Urinary bladder (tissue), 4 donors: ENCODE data around the gene MMP15. TPM values are rescaled to one million over a fixed set of nuclear protein-coding genes. Genes with fewer than 3 reads are reported as not detected.

Source experiments
- DNase-seq: peaks from one replicate; pipeline ENCODE4 v3.0.0-alpha.2; 2015; ENCODE audit errors: extremely low spot score
- H3K27ac ChIP-seq: one replicate; pipeline ENCODE4 v1.5.1; 2013; ENCODE audit warnings: low read depth, mild to moderate bottlenecking, moderate library complexity
- H3K36me3 ChIP-seq: one replicate; pipeline ENCODE4 v1.6.1; 2013; ENCODE audit warnings: mild to moderate bottlenecking, moderate library complexity; ENCODE audit not compliant: insufficient read depth
- H3K4me1 ChIP-seq: one replicate; pipeline ENCODE4 v1.6.1; 2013; ENCODE audit warnings: mild to moderate bottlenecking, moderate library complexity; ENCODE audit not compliant: insufficient read depth
- H3K4me3 ChIP-seq: one replicate; pipeline ENCODE4 v1.5.1; 2013; ENCODE audit warnings: low read depth, low read length
- WGBS: extraction: QIAGEN DNeasy Blood & Tissue Kit; methylation state at CpG from one replicate; pipeline ENCODE4 v1.1.7; 2013; 5-methylcytosine and 5-hydroxymethylcytosine counted together
- polyA plus RNA-seq: library from polyadenylated mRNA; stranded (reverse); fragments of 200-250 nt; gene quantifications from one replicate; pipeline ENCODE4 v1.2.3, GENCODE V29; 2013
- total RNA-seq: library from RNA; depleted of rRNA; stranded (reverse); fragments of >200 nt; gene quantifications from one replicate; pipeline ENCODE4 v1.2.3, GENCODE V29; 2014
- donor health status: healthy with polysubstance abuse.
- donor health status: healthy.

The MMP15 gene
- total and polyA plus RNA-seq, 2 donors: 10.6 to 11.1 TPM

DNA sequence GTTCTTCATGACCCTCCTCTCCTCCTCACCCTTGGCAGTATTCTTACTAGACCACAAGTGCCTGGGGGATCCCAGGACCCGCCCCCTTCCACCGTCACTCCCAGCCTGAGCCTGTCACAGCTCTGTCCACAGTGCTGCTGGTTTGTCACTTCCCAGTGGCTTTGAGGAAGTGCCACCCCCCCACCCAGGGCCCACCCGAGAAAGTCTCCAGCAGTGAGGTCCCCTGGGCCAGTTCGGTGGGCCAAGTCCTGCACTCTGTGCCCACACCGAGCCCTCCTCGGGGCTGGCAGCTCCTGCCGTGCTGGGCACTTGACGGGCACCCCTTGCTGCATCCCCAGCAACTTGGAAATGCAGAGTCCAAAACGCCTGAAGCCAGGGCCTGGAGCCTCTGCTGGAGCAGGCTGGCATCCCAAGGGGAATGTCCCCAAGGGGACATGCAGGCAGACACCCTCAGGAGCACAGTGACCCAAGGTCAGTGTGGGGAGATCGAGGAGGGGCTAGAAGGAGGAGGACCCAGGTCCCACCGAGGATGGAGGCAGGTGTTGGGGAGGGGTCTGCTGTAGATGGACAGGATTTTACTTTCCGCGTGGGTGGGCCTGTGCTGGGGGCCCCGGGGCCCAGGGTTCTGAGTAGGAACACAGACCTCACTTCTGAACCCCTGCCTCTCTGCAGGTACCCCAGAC, 15.5 kb downstream of the MMP15 start:
- no peak for DNase-seq
- WGBS: 89% methylated on average over 14 of the region's 14 CpGs
- Histone ChIP-seq H3K27ac (no peak overlapping the region), H3K36me3 (no peaks in the 10 kb centered on the region), H3K4me3 (no peak overlapping the region), H3K4me1 (no peaks in the 10 kb centered on the region)

DNA sequence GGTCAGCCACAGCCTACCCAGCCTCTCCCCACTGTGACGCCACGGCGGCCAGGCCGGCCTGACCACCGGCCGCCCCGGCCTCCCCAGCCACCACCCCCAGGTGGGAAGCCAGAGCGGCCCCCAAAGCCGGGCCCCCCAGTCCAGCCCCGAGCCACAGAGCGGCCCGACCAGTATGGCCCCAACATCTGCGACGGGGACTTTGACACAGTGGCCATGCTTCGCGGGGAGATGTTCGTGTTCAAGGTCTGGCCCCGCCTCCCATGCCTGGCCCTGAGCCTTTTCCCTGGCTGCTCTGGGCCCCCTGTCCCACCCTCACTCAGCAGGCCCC, 16.0 kb downstream of the MMP15 start:
- whole genome bisulfite sequencing: 90% methylated on average over 18 of the region's 18 CpGs
- H3K4me1 ChIP-seq: no peaks in the 10 kb centered on the region
- no peaks in the 10 kb centered on the region for H3K36me3 ChIP-seq
- no peak overlapping the region for H3K4me3 ChIP-seq
- H3K27ac ChIP-seq: no peak overlapping the region
- no peak for DNase-seq

DNA sequence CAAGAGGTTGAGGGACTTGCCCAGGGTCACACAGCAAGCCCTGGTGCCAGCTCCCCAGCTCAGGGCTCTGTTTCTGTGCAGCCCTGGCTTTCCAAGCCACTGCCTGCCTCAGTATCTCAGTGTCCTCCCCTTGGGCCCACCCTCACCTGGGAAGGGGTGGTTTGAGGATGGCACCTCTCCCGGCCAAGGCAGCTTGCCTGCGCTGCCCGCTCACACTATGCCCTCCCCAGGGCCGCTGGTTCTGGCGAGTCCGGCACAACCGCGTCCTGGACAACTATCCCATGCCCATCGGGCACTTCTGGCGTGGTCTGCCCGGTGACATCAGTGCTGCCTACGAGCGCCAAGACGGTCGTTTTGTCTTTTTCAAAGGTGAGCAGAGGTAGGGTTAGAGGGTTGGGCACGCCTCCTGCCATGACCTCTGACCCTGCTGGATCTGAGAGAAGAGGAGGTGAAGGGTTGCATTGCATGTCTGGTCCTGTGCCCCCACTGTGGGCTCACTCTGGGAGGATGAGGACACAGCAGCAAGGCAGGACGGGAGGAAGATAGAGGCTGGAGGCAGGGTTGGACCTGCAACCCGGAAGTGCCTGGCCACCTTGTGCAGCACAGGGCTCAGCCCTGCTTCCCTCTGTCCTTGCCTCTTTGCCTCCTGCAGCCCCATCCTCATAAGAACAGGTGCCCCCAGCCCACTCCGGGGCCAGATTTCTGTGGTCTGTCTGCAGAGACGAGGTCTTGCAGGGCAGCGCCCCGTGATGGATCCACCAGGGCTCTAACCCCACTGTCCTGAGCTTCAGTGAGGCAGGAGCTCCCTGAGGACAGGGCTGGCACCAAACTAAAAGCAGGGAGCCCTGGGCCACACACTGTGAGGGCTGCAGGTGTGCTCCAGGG, 16.7 kb downstream of the MMP15 start:
- 94% methylated on average over 22 of the region's 22 CpGs for WGBS
- no peak for DNase-seq
- H3K36me3 ChIP-seq: no peaks in the 10 kb centered on the region
- H3K4me1 ChIP-seq: no peaks in the 10 kb centered on the region
- H3K27ac ChIP-seq: no peak overlapping the region
- H3K4me3 ChIP-seq: no peak overlapping the region

GRCh38 chr16:58042886-58043515, 17.4 kb downstream of the MMP15 start:
- no peak overlapping the region for H3K4me3 ChIP-seq
- WGBS: 96% methylated on average over 16 of the region's 16 CpGs
- H3K36me3 ChIP-seq: no peaks in the 10 kb centered on the region
- no peaks in the 10 kb centered on the region for H3K4me1 ChIP-seq
- no peak for DNase-seq
- no peak overlapping the region for H3K27ac ChIP-seq

DNA sequence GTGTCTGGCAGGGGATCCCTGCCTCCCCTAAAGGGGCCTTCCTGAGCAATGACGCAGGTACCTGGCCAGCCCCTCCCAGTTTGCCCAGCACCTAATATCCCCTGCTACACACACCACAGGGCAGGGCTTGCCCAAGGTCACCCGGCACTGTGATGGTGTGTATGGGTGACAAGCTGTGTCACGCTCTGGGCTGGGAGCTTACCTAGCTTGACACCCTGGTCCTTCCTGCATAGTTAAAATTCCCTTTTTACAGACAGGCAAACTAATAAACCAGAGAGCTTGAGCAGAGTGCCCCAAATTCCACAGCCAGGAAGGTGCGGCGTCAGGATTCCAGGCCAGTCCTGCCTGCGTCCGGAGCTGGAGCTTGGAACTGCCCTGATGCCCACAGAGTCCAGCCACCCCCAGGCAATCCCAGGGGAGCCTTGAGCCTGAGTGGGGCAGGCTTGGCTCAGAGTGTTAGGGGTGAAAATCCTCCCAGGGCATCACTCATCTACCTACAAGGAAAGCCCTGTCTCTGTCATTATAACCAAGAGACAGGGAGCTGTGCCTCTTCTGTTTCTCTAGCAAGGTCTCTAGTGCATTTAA, 18.1 kb downstream of the MMP15 start:
- no peak for DNase-seq
- no peak overlapping the region for H3K27ac ChIP-seq
- WGBS: 86% methylated on average over 7 of the region's 7 CpGs
- no peaks in the 10 kb centered on the region for H3K4me1 ChIP-seq
- H3K36me3 ChIP-seq: no peaks in the 10 kb centered on the region
- H3K4me3 ChIP-seq: no peak overlapping the region

- WGBS: 93% methylated on average over 9 of the region's 9 CpGs
- H3K27ac ChIP-seq: no peak overlapping the region
- no peaks in the 10 kb centered on the region for H3K36me3 ChIP-seq
- no peaks in the 10 kb centered on the region for H3K4me1 ChIP-seq
- DNase-seq: no peak
- H3K4me3 ChIP-seq: no peak overlapping the region
Observed at GRCh38 chr16:58044266-58045019, 18.9 kb downstream of the MMP15 start.

GRCh38 chr16:58045096-58045495, 19.5 kb downstream of the MMP15 start:
- Histone ChIP-seq H3K4me3 (no peak overlapping the region), H3K4me1 (no peaks in the 10 kb centered on the region), H3K36me3 (no peaks in the 10 kb centered on the region), H3K27ac (no peak overlapping the region)
- DNase-seq: no peak
- 91% methylated on average over 31 of the region's 31 CpGs for WGBS

- H3K36me3 ChIP-seq: no peaks in the 10 kb centered on the region
- no peaks in the 10 kb centered on the region for H3K4me1 ChIP-seq
- H3K4me3 ChIP-seq: no peak overlapping the region
- no peak overlapping the region for H3K27ac ChIP-seq
- no peak for DNase-seq
- 87% methylated on average over 16 of the region's 16 CpGs for WGBS
Observed at GRCh38 chr16:58046054-58046881, 20.7 kb downstream of the MMP15 start.

- H3K36me3 ChIP-seq: no peaks in the 10 kb centered on the region
- no peaks in the 10 kb centered on the region for H3K4me1 ChIP-seq
- no peak overlapping the region for H3K27ac ChIP-seq
- no peak for DNase-seq
- no peak overlapping the region for H3K4me3 ChIP-seq
- 70% methylated on average over 6 of the region's 6 CpGs for WGBS
Observed at GRCh38 chr16:58046936-58047335, 21.4 kb downstream of the MMP15 start.

DNA sequence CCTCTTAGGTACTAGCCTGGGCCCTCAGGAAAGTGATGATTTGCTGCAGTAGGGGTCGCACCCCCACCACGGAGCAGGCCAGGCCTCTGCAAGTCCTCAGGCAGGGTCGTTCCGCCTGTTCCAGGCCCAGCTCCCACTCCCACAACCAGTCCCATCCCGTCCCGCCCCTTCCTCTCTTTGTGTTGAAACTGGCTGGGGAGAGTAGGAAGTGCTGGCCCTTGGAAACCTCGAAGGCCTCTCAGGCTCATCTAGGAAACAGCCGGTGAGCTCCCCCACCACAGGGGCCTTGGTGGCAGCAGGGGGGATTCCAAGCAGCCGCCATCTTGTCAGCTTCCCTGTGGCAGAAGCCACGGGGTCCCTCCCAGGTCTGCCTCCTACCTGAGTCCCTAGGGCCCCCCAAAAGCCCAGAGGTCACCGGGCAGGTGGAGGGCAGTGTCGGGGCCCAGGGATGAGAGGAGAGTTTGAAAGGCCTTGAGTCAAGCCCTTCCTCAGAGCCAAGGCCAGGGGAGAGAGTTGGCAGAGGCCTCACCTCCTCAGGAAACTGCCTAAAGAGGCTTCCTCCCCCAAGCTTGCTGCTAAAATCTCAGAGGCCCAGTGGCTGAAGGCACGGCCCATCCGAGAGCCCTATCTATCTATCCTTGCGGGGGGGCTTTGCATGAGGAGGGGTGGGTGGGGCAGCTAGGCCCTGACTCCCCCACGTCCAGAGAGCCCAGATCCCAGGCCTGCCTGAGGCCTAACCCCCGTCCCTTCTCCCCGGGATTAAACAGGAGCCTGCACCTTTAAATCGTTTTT, 22.2 kb downstream of the MMP15 start:
- Histone ChIP-seq H3K4me1 (no peaks in the 10 kb centered on the region), H3K4me3 (no peak overlapping the region), H3K27ac (no peak overlapping the region), H3K36me3 (no peaks in the 10 kb centered on the region)
- WGBS: 63% methylated on average over 19 of the region's 19 CpGs
- no peak for DNase-seq

DNA sequence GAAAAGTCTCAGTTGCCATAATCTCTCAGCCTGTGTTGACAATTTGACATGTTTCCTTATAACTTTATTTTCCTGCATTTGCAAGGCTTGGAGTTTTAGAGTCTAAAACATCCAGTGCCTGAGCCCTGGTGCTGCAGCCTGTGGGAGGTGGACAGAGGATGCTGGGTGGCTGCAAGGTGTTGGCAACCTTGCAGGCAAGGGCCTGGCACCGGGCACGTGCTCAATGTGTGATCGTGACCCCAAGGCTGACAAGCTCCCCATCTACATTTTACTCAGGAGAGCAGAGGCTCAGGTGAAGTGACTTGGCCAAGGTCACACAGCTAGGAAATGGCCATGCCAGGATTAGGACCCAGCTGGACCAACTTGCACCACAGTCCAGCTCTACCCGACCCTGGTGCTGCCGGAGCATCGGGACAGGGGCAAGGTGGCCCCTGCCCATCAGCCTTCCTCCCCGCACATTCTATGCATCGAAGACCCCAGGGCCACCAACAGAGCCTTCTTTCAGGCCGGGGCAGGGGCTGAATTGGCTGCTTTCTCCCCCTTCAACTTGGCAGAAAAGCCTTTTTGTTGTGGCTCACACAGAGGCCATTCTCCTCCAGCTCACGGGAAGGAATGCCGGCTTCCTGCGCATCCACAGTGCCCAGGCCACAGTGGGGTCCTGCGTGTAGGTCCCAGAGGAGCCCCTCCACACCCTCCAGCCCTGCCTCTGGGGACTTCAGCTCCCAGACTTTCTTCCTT, 23.1 kb downstream of the MMP15 start:
- DNase-seq: no peak
- WGBS: 84% methylated on average over 13 of the region's 13 CpGs
- Histone ChIP-seq H3K36me3 (no peaks in the 10 kb centered on the region), H3K4me1 (no peaks in the 10 kb centered on the region), H3K27ac (no peak overlapping the region), H3K4me3 (no peak overlapping the region)
